GM13977 (cell line): Measurements from ENCODE around the gene PDIA2.

Experiments
- DNase-seq: peaks from one replicate; pipeline ENCODE4 v3.0.0; 2012; ENCODE audit warnings: low spot score
- CTCF ChIP-seq: IDR thresholded peaks from 2 replicates; pipeline ENCODE4 v1.5.1; 2012; ENCODE audit warnings: mild to moderate bottlenecking, control low read depth; ENCODE audit not compliant: insufficient read depth; ENCODE audit errors: extremely low read depth, missing control alignments
- in situ Hi-C: fragments of 300-500 bp; cut with MboI; formaldehyde crosslinking; loops from one replicate; pipeline ENCODE4 v1.12.0; 2022; ENCODE audit warnings: low sequenced_read_pairs, low pct_unique_long_range_greater_than_20kb, mixed read lengths, inconsistent platforms; ENCODE audit not compliant: unreplicated experiment

PDIA2 gene

GRCh38 chr16:336269-336668 is 53.3 kb downstream of the PDIA2 start:
- DNase-seq, result no peak
- in situ Hi-C loops, result no loop called here
- no peak for TF ChIP-seq CTCF
